ENCODE data around the gene RSAD2.
"Not testable (repeated sequence)": the region's sequence is repeated elsewhere in the genome, so short reads cannot be mapped to it uniquely, and the experiment has no call there.

Gene RSAD2, protein sequence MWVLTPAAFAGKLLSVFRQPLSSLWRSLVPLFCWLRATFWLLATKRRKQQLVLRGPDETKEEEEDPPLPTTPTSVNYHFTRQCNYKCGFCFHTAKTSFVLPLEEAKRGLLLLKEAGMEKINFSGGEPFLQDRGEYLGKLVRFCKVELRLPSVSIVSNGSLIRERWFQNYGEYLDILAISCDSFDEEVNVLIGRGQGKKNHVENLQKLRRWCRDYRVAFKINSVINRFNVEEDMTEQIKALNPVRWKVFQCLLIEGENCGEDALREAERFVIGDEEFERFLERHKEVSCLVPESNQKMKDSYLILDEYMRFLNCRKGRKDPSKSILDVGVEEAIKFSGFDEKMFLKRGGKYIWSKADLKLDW

DNA sequence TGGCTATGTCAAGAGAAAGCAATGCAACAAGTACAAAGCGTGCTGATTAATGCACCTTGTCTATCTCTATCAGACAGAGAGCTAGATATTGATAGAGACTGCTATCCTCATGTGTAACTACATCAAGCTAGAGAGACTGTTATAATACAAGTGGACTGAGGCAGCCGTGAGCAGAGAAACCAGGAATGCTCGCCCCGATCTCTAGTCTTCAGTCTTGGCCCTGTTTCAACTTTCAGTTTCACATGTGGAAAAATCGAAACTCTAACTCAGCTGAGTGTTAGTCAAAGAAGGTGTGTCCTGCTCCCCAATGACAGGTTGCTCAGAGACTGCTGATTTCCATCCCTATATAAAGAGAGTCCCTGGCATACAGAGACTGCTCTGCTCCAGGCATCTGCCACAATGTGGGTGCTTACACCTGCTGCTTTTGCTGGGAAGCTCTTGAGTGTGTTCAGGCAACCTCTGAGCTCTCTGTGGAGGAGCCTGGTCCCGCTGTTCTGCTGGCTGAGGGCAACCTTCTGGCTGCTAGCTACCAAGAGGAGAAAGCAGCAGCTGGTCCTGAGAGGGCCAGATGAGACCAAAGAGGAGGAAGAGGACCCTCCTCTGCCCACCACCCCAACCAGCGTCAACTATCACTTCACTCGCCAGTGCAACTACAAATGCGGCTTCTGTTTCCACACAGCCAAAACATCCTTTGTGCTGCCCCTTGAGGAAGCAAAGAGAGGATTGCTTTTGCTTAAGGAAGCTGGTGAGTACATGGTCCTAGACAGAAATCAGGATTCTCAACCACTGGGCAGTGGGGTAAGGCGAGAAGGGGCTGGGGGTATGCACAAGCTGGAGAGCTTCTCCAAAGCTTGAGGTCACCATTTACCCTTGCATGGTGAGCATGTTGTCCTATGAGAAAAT lies at the start of gene RSAD2:
Gene RSAD2, plus strand, starts transcription at position 376 of the 903 bp plus-strand sequence. Its CDS starts 24 bp downstream, at position 400.
- DNase-seq: peak; percentile 23

DNA sequence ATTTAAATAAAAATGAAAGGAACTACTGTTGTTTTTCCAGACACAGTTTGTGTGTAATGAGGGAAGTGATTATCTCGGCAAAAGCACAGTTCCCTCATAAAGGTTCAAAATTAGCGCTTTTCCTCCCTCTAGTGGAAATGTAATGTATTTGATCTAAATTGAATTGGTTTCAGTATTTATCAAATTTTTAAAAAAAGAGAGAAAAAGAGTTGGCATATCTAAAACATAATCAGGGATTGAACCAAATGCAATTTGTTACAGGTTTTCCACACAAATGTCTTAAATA lies 49.3 kb upstream of the RSAD2 start:
- DNase-seq: no peak

DNA sequence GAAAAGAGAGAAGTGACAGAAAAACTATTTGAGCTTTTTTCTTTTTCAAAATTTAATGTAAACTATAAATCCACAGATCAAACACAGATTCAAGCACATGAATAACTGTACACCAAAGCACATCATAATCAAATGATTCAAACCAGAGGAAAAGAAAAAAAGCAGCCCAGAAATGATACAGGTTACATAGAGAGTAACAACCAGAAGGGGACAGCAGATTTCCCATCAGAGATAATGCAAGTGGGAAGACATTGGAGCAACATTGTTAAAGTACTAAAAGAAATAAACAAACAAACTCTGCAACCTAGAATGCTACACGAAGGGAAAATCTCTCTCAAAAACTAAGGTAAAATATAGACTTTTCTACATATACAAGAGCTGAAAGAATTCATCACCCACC lies 46.3 kb upstream of the RSAD2 start:
- DNase-seq: no peak

DNA sequence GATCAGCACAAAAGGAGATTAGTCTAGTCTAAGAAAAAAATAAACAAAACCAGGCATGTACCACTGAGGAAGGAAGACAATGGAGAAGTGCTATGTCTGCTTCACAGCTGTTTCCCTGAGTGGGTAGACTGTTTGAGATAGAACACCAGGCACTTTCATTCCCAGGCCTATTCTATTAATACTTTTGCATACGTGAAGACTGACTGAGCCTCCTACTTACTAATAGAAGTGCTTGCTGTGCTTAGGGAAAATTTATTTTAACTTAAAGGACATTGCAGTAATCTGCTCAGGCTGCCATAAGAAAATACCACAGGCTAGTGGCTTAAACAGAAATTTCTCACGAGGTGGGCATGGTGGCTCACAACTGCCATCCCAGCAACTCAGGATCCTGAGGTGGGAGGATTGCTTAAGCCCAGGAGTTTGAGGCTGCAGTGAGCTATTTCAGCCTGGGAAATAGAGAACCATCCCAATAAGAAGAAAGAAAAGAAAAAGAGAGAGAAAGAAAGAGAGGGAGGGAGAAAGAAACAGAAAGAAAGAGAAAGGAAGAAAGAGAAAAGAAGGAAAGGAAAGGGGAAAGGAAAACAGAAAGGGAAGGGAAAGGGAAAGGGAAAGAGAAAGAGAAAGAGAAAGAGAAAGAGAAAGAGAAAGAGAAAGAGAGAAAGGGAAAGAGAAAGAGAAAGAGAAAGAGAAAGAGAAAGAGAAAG lies 44.8 kb upstream of the RSAD2 start:
- DNase-seq: no peak

DNA sequence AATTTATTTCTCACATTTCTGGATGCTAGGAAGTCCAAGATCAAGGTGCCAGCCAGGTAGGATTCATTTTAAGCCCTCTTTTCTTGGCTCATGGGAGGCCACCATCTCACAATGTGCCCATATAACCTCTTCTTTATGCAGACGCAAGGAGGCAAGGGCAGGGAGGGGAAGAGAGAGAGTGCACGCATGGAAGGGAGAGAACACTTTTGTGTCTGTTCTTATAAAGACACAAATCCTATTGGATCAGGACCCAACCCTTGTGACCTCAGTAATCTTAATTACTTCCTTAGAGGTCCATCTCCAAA lies 44.3 kb upstream of the RSAD2 start:
- no peak for DNase-seq

DNA sequence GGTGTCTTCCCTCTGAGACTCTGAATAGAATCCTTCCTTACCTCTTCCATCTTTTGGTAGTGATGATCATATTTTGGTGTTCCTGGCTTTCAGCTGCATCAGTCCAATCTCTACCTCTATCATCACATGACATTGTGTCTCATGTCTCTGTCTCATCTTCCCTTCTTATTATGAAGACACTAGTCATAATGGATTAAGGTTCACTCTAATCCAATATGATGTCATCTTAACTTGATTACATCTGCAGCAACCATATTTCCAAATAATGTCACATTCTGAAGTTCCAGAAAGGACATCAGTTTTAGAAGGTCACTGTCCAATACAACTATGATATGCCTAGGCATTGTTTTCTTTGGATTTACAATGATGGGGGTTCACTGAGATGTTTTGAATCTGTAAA lies 43.4 kb upstream of the RSAD2 start:
- DNase-seq: no peak

DNA sequence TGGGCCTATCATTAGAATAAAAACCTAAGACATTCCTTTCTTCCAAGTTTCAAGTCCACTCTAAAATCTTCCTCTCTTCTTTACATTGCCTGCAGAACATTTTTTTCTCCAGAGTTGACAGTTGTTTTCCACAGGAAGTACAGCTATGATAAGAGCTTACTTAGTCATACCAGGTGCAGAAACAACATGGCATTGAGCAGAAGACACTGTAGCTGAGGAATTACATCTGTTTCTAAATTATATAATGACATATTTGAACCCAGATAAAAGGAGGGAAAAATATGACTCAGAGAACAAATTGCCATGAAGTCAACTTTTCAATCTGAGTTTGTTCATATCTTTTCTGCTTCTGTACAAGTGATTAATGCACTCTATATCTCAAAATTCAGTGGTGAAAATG lies 42.1 kb upstream of the RSAD2 start:
- DNase-seq: no peak

DNA sequence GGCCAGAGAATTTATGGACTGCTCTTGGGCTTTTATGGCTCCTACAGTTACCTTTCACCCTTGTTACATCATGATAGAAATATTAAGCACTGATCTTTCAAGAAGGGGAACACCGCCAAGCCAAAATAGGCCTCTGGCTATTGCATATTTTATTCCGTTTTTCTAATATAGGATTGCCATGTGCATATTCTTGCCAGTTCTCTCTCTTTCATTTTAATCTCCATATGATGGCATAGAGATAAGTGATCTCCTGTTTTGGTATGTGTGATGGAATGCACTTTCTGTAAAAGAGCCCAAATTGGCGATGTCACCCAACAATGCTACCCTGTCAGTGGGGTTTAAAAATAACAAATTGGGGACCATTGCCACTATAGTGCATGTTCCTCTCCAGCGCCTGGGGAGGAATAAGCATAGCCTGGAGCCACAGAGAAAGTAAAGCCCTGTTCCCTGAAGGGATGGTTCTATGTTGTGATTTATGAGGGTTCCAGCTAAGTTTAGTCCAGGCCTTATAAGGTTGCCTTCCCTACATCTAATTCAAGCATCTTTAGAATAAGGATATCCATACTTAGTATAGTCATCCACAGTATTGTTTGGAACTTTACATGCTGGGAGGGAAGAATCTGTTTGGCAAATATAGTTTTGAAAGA lies 38.8 kb upstream of the RSAD2 start:
- no peak for DNase-seq

DNA sequence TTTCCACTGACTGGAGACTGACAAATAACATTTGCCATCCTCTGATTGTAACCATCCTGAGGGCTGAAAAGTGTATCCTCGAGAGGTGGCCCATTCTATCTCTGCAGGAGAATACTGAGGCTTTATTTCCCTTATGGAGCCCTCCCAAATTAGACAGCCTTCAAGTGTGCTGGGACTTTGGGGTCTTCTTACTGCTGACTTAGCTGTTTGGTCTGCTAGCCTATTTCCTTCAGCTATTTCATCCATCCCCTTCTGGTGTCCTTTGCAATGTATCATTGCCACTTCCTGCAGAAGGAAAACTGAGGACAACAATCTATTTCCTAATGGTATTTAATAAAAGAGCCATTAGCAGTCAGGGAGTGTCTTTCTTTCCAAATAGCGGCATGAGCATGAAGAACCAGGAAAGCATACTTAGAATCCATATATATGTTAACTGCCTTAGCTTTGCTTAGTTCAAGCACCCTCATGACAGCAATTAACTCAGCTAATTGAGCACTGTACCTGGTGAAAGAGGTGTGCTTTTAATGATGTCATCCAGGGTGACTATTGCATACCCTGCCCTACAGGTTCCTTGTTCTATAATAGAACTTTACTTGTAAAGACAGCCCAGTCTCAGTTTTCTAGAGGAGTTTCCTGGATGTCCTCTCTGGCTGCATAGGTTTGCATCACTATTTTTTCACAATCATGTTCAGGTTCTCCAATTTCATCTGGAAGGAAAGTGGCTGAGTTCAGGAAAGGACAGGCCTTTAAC lies 35.9 kb upstream of the RSAD2 start:
- DNase-seq: no peak

DNA sequence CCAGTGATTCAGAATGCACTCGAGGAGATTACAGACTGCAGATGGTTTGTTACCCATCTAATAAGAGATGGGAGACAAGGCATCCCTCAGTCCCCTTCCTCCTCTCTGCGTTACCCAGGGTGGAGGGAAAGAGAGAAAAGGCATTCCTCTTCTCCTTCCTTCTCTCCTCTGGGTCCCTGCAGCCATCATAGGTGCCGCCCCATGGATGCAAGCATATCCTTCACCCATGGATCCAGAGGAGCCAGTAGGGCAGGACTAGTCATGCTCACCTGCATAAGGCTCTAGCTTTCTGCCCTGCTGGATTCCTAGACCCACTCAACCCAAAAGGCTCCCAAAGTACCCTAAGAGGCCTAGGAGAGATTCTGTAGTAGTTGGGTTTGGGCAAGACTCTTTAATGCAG lies 32.3 kb upstream of the RSAD2 start:
- DNase-seq: no peak

DNA sequence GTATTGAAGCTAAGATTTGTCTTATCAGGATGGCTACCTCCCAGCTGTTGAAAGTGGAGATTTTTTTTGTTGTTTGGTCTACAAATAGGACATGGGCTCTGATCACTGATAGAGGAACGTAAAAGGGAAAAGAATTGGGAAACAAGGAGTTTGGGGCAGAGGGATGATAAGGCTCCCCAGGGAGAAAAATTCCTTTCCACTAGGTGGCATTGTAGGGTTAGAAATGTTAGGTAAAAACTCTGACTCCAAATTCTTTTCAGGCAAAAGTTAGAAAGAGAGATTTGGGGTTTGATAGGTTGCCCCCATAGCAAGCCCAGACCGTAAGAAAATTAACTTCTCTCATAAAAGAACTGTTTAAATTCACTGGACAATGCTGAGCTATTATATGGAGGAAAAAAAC lies 31.7 kb upstream of the RSAD2 start:
- DNase-seq: no peak

DNA sequence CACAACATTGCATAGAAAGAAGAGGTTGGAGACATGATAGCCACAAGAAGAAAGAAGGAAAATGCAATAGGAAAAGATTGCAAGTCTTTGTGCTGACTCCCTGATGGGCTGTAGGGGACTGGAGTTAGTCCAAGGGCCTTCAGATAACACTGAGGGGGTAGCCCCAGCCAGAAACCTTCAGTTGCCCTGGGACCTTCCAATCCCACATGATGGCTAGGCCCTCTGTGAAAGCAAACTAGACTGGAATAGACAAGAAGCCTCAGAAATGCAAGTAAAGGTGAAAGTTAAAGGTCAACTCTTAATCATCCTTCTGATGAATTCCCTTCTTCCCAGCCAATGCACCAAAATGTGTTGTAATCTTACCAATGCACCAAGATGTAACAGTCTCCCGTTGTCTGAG lies 31.0 kb upstream of the RSAD2 start:
- DNase-seq: no peak

DNA sequence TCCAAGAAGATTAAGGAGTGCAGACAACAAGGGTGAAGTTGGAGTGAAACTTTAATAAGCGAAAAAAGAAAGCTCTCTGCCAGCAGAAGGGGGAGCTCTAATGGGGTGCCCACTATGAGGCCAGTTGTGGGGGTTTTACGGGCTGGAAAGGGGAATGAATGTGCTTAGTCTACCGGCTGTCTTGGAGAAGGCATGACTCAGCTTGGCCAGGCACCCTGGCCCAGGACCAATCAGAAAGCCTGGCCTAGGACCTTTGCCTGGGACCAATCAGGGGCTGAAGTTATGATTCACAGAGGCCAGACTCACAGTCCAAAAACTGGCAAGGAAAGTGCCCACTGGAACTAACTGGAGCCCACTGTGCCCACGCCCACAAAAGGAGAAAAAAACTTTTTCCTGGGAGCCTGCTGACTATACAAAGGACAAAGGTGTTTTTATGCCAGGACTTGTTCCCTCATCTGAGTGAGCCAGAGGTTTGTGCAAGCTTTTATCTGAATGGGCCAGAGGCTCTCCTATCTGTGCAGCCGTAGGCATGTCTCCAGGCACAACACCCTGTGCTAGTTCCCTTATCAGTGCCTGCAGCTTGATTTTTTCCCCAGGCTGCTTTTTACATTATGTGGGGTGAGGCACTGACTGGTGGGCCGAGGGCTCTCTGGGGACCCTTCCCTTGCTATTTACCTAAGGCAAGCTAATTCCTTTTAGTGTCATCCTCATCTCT lies 30.5 kb upstream of the RSAD2 start:
- no peak for DNase-seq

DNA sequence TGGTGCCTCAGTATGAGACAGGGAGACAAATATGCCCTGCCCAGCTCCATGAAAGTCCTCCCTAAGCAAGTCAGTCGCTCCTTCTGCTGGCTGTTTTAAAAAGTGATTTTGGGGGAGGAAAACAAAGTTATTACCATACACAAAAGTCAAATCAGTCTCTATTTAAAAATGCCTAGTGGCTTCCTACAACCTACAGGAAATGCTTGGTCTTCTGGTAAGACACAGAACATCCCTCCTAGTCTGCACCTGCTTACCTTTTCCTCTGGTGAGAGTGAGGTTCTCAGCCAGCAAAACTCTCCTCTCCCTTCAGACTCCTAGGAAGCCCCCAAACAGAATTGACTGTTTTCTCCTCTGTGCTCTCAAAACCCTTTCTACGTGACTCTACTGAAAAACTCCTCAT lies 25.4 kb upstream of the RSAD2 start:
- DNase-seq: no peak

DNA sequence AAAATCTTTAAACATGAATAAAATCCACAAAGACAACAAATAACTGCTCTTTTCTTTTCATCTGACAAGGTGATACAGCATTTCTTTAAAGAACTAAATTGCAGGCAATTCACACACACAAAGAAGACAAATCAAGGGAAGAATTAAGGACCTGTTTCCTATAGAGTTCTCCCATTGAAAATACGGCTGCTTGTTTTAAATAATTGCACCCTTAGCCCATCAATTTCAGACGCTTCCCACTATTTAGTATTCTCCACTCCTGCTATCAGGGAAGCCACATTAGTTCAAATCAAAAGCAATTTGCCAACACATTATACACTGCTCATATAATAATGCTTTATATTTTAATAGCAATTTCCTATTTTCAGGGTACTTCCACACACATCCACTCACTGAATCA lies 23.2 kb upstream of the RSAD2 start:
- no peak for DNase-seq

DNA sequence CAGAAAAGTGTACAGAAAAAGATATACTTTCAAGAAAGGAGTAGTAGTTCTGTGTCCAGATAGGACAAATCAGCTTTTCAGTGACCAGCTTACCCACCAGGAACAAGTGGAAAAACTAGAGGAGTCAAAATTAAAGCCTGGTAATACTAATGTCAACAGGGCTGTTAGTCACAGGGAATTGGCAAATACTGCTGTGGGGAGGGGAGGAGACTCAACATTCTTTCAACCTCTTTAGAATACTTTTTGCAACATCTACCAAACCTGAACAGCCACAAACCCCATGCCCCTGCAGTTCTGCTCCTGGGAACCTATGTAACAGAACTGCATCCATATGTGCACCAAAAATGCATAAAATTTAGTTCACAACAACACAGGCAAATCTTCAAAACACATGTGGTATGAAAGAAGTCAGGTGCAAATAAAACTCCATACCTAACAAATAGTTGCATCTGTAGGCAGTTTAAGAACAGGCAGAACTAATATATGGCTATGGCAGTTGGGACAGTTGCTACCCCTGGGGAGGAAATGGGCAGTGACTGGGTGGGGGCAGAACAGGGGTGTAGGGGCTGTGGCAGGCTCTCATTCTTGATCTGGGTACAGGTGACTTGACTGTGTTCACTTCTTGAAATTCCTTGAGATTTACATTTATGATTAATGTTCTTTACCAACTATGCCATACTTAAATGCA lies 21.6 kb upstream of the RSAD2 start:
- no peak for DNase-seq

DNA sequence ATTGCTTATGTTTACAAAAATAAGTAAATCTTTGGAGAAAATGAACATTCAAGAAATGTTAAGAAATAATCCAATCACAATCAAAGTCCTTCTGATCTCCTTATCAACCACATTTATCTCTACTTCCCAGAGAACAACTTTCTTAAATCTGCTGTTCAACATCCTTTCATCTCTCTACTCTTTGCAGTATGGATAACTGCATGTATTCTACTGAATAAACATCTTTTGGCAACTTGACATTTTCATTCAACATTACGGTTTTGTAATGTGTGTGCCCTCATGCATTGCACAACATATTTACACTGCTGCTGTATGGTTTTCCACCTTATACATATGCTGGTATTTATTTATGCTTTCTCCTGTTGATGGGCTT lies 21.0 kb upstream of the RSAD2 start:
- DNase-seq: no peak

DNA sequence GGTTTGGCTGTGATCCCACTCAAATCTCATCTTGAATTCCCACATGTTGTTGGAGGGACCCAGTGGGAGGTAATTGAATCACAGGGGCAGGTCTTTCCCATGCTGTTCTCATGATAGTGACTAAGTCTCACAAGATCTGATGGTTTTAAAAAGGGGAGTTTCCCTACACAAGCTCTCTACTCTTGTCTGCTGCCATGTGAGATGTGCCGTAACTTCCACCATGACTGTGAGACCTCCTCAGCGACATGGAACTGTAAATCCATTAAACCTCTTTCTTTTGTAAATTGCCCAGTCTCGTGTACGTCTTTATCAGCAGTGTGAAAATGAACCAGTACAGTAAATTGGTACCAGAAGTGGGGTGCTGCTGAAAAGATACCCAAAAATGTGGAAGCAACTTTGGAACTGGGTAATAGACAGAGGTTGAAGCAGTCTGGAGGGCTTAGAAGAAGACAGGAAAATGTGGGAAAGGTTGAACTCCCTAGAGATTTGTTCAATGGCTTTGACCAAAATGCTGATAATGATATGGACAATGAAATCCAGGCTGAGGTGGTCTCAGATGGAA lies 19.0 kb upstream of the RSAD2 start:
- DNase-seq: not testable (repeated sequence)

DNA sequence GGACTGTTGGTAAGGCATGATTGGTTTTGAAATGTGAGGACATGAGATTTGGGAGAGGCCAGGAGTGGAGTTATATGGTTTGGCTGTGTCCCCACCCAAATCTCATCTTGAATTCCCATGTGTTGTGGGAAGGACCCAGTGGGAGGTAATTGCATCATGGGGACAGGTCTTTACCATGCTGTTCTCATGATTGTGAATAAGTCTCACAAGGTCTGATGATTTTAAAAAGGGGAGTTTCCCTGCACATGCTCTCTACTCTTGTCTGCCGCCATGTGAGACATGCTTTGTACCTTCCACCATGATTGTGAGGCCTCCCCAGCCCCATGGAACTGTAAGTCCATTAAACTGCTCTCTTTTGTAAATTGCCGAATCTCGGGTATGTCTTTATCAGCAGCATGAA lies 17.3 kb upstream of the RSAD2 start:
- DNase-seq: no peak

DNA sequence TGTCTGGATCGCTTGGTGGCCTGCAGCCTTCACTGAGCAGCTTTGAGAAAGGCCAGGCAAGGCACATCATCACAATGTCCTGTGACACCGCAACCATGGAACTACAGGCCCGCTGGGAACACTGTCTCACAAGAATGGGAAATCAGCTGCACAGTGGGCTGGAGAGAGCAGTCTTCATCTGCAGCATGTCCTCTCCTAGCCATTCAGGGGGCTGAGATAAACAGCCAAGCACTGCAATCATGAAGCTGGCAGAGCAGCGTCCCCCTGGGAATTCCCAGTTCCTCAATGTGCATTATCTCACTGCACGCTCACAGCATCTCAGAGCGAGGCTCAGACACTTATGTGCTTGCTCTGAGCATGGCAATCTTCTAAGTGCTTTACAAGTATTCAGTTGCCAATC lies 13.8 kb upstream of the RSAD2 start:
- DNase-seq: no peak

DNA sequence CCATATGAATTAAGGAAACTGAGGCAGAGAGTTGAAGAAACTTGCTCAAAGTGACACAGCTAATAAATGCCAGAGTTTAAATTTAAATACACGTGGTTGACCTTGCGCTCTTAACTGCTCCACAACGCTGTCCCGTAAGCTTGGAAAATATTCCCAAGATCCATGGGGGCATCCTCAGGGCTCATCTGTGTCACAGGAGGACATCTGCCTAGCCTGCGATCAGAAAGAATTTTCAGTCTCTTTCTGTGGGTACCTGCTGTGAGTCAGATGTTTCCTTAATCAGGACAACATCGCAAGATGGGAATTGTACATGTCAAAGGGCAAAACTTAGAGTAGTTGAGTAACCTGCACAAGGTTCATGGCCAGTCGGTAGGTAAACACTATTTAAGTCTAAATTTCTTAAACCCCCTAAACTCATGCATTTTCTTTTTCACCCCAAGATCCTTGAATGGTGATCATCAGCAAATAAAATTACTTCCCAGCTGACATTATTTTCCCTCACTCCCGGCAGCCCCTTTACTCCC lies 13.3 kb upstream of the RSAD2 start:
- no peak for DNase-seq

All from CD4-positive, alpha-beta T cell treated with Interferon gamma for 1 hour (primary cell).